ENCODE measurements around the gene ZNF780B.

Gene ZNF780B

GRCh38 chr19:39982883-39983282, 73.1 kb downstream of the ZNF780B start:
- DNase-seq (ENCODE audit: low spot score), result no peak
